Naive thymus-derived CD8-positive, alpha-beta T cell (primary cell): ENCODE results near the gene SLC1A2. TPM values are rescaled to one million over a fixed set of nuclear protein-coding genes. Genes with fewer than 3 reads are reported as not detected.

Source experiments
- ATAC-seq, 2 donors: fragments of 150-1000 bp; cut with Tn5 transposase in 1 of 2; sonication (Bioruptor Pico), chemical (Tn5 transposase) in 1 of 2; 1 replicate in 1 of 2; 2 replicates in 1 of 2; pipeline ENCODE4 v1.10.0; 2021; ENCODE audit warnings: mild to moderate bottlenecking in 2 of 2, moderate library complexity in 2 of 2
- POLR2A ChIA-PET: fragments of 350-600 bp; sonication (Branson Sonifier 250); formaldehyde crosslinking; loops from one replicate; lab custom pipeline; 2021; ENCODE audit warnings: antibody characterized with exemption; lab: Charles Lee
- DNase-seq, 10 donors: peaks; one replicate each; pipeline versions ENCODE4 v3.0.0 to v3.0.0-alpha.2; 2020 to 2022
- H3K27ac Mint-ChIP-seq, 10 donors: one replicate each; pipeline ENCODE4 v1.8.0; 2020 to 2022; ENCODE audit warnings: mild to moderate bottlenecking in 10 of 10, mixed read lengths in 10 of 10, moderate library complexity in 4 of 10, inconsistent platforms in 1 of 10
- H3K27me3 Mint-ChIP-seq, 5 donors: one replicate each; pipeline ENCODE4 v1.8.0; 2021 to 2022; ENCODE audit warnings: mixed read lengths in 5 of 5
- H3K36me3 Mint-ChIP-seq, 3 donors: one replicate each; pipeline ENCODE4 v1.8.0; 2020 to 2022; ENCODE audit warnings: mixed read lengths in 3 of 3, mild to moderate bottlenecking in 2 of 3, inconsistent platforms in 1 of 3
- H3K4me1 Mint-ChIP-seq, 4 donors: one replicate each; pipeline ENCODE4 v1.8.0; 2021 to 2022; ENCODE audit warnings: mixed read lengths in 4 of 4
- H3K4me3 Mint-ChIP-seq, 10 donors: one replicate each; pipeline ENCODE4 v1.8.0; 2020 to 2022; ENCODE audit warnings: mild to moderate bottlenecking in 10 of 10, mixed read lengths in 10 of 10, moderate library complexity in 6 of 10, inconsistent platforms in 1 of 10
- H3K9me3 Mint-ChIP-seq, 9 donors: one replicate each; pipeline ENCODE4 v1.8.0; 2020 to 2022; ENCODE audit warnings: mixed read lengths in 9 of 9, mild to moderate bottlenecking in 3 of 9, inconsistent platforms in 1 of 9, moderate library complexity in 1 of 9
- polyA plus RNA-seq, 3 donors: library from polyadenylated mRNA; unstranded; fragments of 300-500 nt; fragmentation: Illumina TruSeq; gene quantifications; one replicate each; pipeline ENCODE4 v1.2.3, GENCODE V29; 2021
- total RNA-seq, 8 experiments: library from RNA in 2 of 8; stranded (reverse) in 2 of 8; gene quantifications; one replicate each; pipeline ENCODE4 v1.2.3 and lab custom pipeline; 2021 to 2026

The SLC1A2 gene
- total and polyA plus RNA-seq, 5 experiments from 2014 or later, result 0.07 to 0.44 TPM; not detected in 3

DNA sequence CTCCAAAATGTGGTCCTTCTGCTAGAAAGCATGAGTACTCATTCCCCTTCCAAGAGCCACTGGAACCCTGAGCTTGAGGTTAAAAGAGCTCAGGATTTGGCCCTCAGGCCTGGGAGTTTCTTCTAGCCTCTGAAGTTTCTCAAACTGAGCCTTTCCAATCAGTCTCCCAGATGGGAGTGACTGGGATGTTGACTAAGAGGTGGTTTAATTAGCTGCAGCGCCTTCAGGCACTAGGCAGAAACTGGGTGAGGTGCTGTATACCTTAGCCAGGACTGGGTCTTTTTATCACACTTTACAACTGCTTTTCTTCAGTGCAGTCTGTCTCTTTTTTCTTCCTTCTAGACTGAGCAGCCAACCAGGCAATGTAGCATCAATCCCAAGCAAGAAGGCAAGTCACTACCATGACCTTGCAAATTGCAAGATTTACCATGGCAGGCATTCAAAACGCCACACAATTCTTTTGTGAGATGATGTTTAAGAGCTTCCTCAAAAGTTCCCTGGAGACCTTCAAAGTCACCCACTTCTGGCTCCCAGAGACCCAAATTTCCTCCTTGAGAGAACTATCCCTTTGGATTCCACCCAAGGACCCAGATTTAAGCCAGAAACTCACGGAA is 93.0 kb downstream of the SLC1A2 start:
- ATAC-seq, result no peak
- Mint-ChIP-seq H3K27ac (peak overlapping the region in 2 of 10 donors; percentile 21 to 26), H3K9me3 (peaks cover 0 to 9% (median 0%) of the 10 kb centered on the region in 9 donors), H3K27me3 (no peaks in the 10 kb centered on the region), H3K36me3 (peaks cover 0 to 7% (median 0%) of the 10 kb centered on the region in 3 donors), H3K4me3 (no peak overlapping the region), H3K4me1 (peaks cover 26 to 48% (median 44%) of the 10 kb centered on the region in 4 donors)
- POLR2A ChIA-PET, result interaction anchor here (0.7 kb wide), 1 partner anchor 83 kb away, joined by 3 read pairs; no protein-coding TSS in a partner anchor
- DNase-seq, result no peak

DNA sequence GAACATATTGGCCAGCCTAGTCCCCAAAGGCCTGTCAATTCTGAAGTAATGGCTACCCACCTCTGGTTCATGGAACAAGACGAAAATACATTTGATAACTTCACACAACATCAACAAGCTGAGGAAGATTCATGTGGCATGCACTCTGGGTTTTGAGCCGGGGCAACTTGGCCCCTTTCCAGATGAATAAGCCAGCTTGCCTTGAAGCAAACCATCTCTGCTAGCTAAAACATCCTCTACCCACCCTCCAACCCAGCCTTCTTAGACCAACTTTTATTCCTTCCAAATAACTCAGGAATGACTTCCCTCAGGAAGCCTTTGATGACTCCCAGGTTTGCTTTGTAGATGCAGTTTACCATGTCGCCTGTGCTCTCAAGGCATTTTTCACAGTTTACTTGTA is 94.4 kb downstream of the SLC1A2 start:
- POLR2A ChIA-PET, result no interaction called here
- Mint-ChIP-seq H3K4me3 (no peak overlapping the region), H3K4me1 (peaks cover 17 to 46% (median 31%) of the 10 kb centered on the region in 4 donors), H3K27me3 (no peaks in the 10 kb centered on the region), H3K27ac (peak overlapping the region in 6 of 10 donors; percentile 1 to 81 (median 33)), H3K36me3 (peaks cover 0 to 7% (median 0%) of the 10 kb centered on the region in 3 donors), H3K9me3 (peaks cover 0 to 9% (median 0%) of the 10 kb centered on the region in 9 donors)
- no peak for DNase-seq
- no peak for ATAC-seq

DNA sequence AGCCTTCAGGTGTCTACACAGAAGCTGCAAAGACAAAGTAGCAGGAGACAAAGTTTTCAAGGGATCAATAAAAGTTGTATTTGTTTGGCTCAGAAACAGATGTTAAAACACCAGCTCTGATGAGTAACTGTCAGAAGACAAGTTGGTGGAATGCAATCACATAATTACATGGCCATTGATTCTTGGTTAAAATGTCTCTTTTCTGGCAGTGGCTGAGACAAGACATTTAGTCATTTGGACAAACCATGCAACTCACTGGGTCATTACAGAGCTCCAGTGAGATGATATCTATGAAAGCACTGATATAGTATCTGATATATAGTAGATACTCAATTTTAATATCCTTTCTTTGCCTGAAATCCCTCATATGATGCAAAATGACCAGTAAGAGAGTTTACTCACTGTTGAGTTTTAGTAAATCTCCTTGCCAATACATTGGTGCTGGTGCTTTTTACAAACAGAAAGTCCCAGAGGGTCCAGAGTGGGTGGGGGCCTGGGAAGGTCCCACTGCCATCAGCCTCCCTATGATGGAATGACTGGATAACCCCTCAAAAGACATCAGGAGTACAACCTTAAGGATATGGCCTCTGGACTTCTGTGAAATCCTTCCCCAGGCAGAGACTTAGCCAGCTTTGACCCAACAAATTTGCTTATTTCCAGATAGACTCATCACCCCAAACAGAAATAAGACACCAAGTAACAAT is 95.0 kb downstream of the SLC1A2 start:
- peaks cover 0 to 9% (median 0%) of the 10 kb centered on the region in 9 donors for H3K9me3 Mint-ChIP-seq
- H3K4me3 Mint-ChIP-seq, result no peak overlapping the region
- peak overlapping the region in 3 of 10 donors; percentile 23 to 63 (median 32) for H3K27ac Mint-ChIP-seq
- peaks cover 13 to 45% (median 29%) of the 10 kb centered on the region in 4 donors for H3K4me1 Mint-ChIP-seq
- POLR2A ChIA-PET, result no interaction called here
- peaks cover 0 to 7% (median 0%) of the 10 kb centered on the region in 3 donors for H3K36me3 Mint-ChIP-seq
- ATAC-seq (no peak), DNase-seq (no peak)
- no peaks in the 10 kb centered on the region for H3K27me3 Mint-ChIP-seq

DNA sequence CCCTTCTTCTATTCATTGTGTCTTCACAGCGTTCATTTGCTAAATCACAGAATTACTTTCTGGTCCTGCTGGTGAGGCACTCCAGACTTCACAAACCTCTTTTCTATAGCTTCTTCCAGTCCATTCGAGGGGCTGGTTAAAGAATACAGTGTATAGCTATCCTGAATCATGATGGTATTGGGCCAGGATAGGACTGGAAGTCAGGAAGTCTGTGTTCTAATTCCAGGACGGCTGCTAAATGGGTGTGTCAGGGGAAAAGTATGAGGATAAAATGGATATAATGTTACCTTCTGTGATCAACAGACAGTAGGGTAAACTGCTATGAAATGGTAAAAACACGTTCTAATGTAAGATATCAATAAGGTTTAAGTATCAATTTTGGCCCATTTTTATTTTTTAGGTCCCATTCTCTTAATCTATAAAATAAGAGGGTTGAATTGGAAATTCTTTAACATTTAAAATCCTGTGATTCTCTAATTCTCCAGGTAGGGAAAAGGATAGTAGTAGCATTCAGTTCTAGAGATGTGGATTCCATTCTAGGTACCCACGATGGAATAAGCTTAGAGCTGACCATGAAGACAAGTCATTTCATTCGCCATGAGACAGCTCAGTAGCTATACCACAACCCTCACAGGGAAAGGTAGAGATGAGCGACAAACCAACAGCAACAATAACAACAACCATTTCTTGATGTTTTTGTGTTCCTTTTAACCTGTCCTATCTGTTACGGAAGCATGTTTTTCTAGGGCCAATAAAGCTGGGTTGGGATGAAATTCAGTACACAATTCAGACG is 96.1 kb downstream of the SLC1A2 start:
- Mint-ChIP-seq H3K4me3 (no peak overlapping the region), H3K27me3 (no peaks in the 10 kb centered on the region), H3K36me3 (peaks cover 0 to 7% (median 0%) of the 10 kb centered on the region in 3 donors), H3K4me1 (peaks cover 13 to 48% (median 31%) of the 10 kb centered on the region in 4 donors), H3K27ac (peak overlapping the region in 2 of 10 donors; percentile 28 to 61), H3K9me3 (peaks cover 0 to 9% (median 0%) of the 10 kb centered on the region in 9 donors)
- ATAC-seq (no peak), DNase-seq (no peak)
- POLR2A ChIA-PET, result no interaction called here

DNA sequence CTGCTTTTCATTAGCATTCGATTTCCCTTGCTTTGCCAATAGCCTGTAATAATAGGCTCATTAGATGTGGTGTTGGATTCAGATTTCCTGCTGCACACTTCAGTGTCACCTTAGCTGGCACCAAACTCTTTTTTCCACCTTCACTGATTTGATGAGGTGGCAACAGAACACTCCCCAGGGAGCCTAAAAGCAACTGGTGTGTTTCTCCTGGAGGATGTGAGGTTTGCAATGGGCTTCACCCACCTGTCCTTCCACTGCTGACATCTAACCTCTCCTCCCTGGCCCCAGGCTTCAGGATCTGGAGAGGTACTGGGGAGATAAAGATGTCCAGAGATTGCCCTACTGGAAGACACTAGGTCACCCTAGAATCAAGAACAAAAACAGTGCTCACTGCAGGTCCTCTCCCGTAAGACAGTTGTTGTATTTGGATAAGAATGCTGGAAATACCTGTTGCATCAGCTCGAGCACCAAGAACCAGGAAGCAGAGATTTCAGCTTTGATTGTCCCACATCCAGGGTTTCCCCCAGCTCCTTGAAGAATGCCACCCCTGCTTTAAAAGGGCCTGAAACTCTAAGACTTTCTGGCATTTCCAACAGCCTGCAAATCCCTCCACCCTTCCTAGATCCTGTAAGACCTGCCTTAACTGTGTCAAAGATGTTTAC is 96.9 kb downstream of the SLC1A2 start:
- Mint-ChIP-seq H3K27ac (no peak overlapping the region), H3K27me3 (no peaks in the 10 kb centered on the region), H3K36me3 (peaks cover 0 to 1% (median 0%) of the 10 kb centered on the region in 3 donors), H3K4me1 (peaks cover 13 to 42% (median 26%) of the 10 kb centered on the region in 4 donors), H3K9me3 (peaks cover 0 to 9% (median 0%) of the 10 kb centered on the region in 9 donors), H3K4me3 (no peak overlapping the region)
- POLR2A ChIA-PET, result interaction anchor here (1.5 kb wide), 1 partner anchor 12 kb away, joined by 3 read pairs; no protein-coding TSS in a partner anchor
- DNase-seq (no peak), ATAC-seq (no peak)

DNA sequence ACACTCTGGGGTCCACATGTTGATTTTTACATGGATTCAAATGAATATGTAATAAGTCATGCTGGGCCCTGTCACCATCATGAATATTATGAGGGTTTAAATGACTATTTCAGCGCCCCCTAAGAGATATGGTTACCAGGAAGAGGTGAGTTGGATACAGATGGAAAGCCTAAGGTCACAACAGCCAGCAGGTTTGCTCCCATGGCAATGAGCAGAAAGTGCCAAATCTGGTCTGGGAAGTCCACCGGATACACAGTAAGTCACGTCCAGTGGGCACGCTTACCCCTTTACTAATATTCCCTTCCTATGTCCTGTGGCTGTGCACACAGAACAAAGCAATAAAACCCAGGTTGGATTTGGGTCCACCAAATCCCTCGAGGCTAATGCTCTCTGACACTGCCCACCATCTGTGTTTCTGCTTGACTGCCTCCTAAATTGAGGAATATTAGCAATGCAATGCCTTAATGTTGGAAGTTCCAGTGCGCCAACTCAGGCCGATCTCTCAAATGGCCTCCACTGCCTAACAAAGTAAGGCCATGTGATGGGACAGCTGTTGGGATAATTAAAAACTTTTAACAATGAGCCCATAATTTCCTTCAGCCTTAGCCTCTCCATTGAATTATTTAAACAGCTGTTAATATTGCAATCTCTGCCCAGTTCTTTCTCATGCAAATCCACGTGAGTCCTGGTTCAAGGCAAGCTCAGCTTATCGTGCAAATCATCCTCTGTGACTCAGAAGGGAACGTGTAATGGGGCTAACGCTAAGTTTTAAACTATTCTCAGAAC is 97.6 kb downstream of the SLC1A2 start:
- Mint-ChIP-seq H3K27me3 (no peaks in the 10 kb centered on the region), H3K4me3 (no peak overlapping the region), H3K4me1 (peaks cover 13 to 41% (median 28%) of the 10 kb centered on the region in 4 donors), H3K9me3 (peaks cover 0 to 9% (median 0%) of the 10 kb centered on the region in 9 donors), H3K27ac (no peak overlapping the region), H3K36me3 (no peaks in the 10 kb centered on the region)
- POLR2A ChIA-PET, result interaction anchor here (1.5 kb wide), 1 partner anchor 12 kb away, joined by 3 read pairs; no protein-coding TSS in a partner anchor
- ATAC-seq (no peak), DNase-seq (no peak)

DNA sequence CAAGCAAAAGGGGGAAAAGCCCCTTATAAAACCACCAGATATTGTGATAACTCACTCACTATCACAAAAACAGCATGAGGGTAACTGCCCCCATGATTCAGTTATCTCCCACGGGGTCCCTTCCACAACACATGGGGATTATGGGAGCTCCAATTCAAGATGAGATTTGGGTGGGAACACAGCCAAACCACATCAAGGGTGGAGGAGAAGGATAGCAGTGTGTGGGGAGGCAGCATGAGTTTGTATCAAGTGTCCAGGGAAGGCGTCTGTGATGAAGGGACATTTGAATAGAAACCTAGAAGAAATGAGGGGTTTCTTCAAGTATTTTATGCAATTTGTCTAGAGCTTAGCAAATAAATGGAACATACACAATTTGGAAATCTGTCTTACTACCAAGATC is 98.2 kb downstream of the SLC1A2 start:
- ATAC-seq (no peak), DNase-seq (no peak)
- Mint-ChIP-seq H3K4me1 (peaks cover 14 to 47% (median 32%) of the 10 kb centered on the region in 4 donors), H3K36me3 (no peaks in the 10 kb centered on the region), H3K27ac (peak overlapping the region in 1 of 10 donors; percentile 53), H3K4me3 (no peak overlapping the region), H3K27me3 (no peaks in the 10 kb centered on the region), H3K9me3 (peaks cover 0 to 9% (median 0%) of the 10 kb centered on the region in 9 donors)
- POLR2A ChIA-PET, result interaction anchor here (0.6 to 1.5 kb wide), 2 partner anchors 11 to 1240 kb away, joined by 3 read pairs; no protein-coding TSS in a partner anchor

DNA sequence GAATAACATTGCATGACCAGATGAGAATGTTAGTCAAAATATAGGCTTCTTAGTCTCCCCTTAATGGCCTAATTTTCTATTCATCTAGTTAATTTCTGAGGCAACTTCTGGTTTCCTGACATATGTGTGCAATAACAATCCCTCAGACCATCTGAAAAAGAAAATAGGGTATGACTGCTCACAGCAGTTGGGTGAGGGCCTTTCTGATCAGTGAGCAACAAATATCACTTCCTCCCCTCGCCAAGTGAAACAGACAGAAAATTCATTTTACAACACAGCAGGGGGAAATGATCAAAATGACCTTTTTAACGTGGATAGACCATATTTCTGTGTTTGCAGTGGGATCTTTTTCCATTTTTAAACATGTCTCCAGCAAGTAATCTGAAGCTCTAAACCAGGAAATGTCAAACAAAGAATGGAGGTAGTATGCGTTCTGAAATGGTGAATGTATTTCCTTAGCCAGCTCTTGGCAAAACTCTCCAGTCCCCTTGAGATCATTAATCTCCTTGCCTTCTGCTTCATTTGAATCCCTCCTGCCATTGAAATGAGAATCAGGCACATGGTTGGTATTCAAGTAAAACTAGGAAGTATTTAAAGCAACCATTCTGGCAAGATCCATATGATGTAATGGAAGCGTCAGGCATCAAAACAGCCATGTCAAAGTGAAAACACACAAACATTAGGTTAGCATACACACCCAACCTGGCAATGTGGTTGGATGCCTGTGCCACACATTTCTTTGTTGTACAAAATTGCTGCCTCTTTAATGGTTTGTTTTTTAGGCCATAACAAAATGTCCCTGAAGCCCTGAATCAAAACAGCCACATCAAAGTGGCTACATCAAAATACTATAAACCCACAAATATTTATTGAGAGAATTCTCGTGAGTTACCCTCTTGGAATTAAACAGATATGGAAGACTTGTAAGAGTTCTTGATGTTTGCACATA is 100.1 kb downstream of the SLC1A2 start:
- no peak for ATAC-seq
- H3K4me3 Mint-ChIP-seq, result peak overlapping the region in 4 of 10 donors; percentile 5 to 39 (median 15)
- H3K27ac Mint-ChIP-seq, result peak overlapping the region in 8 of 10 donors; percentile 4 to 61 (median 22)

DNA sequence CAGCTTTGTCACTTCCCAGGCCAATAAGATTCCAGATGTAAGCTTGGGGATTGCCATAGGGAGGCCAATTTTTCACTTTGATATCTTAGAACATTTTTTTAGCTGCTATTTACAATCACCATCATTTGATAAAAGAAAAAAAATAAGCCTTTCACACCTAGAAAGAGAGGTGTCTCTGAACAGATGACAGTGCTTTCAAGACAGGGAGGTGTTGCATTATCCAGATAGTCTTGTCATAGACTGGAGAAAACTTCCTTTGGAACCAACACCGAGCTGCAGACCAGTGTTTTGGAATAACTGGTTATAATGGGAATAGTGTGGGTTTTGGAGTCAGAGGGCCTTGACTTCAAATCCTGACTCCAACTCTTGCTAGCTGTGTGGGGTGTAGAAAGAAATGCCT is 101.0 kb downstream of the SLC1A2 start:
- POLR2A ChIA-PET, result interaction anchor here (1.1 kb wide), 1 partner anchor 13 kb away, joined by 3 read pairs; no protein-coding TSS in a partner anchor
- no peak for ATAC-seq
- Mint-ChIP-seq H3K27ac (peak overlapping the region in 1 of 10 donors; percentile 36), H3K36me3 (no peaks in the 10 kb centered on the region), H3K4me3 (no peak overlapping the region), H3K4me1 (peaks cover 9 to 40% (median 26%) of the 10 kb centered on the region in 4 donors), H3K27me3 (no peaks in the 10 kb centered on the region), H3K9me3 (no peaks in the 10 kb centered on the region)
- no peak for DNase-seq

More for the DNA sequence above, 100.1 kb downstream of the SLC1A2 start:
- no peaks in the 10 kb centered on the region for H3K9me3 Mint-ChIP-seq
- DNase-seq, result no peak
- H3K36me3 Mint-ChIP-seq, result no peaks in the 10 kb centered on the region
- peaks cover 9 to 40% (median 22%) of the 10 kb centered on the region in 4 donors for H3K4me1 Mint-ChIP-seq
- no peaks in the 10 kb centered on the region for H3K27me3 Mint-ChIP-seq
- POLR2A ChIA-PET, result interaction anchor here (0.6 to 1.6 kb wide), 5 partner anchors 8 to 12 kb away, joined by 3 to 6 read pairs (median 5); no protein-coding TSS in a partner anchor

DNA sequence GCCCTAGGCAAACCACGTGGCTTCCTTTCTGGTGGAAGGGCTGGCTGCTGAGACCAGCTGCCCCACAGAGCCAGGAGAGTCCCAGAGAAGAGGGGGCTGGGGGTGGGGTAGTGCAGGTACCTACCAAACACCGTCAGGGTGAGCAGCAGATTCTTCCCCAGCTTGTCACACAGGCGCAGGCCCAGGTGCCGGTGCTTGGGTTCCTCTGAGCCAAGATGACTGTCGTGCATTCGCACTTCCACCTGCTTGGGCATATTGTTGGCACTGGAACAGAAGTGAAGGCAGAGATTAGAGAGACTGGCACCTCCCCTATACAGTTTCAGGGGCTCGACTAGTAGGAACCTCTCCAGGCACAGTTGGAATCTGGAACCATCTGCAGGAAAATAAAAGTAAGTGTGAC is 102.1 kb downstream of the SLC1A2 start:
- DNase-seq, result no peak
- no peaks in the 10 kb centered on the region for H3K9me3 Mint-ChIP-seq
- no peaks in the 10 kb centered on the region for H3K36me3 Mint-ChIP-seq
- H3K27me3 Mint-ChIP-seq, result no peaks in the 10 kb centered on the region
- peaks cover 9 to 44% (median 29%) of the 10 kb centered on the region in 4 donors for H3K4me1 Mint-ChIP-seq
- POLR2A ChIA-PET, result no interaction called here
- H3K4me3 Mint-ChIP-seq, result no peak overlapping the region
- ATAC-seq, result no peak
- H3K27ac Mint-ChIP-seq, result peak overlapping the region in 1 of 10 donors; percentile 2
